HL-60 (cell line): ENCODE measurements around the gene RASGEF1B.

ENCODE experiments used
- DNase-seq, 2 experiments: peaks; one replicate each; pipeline ENCODE4 v3.0.0-alpha.2; 2010 to 2020; ENCODE audit warnings: low read depth in 1 of 2, low spot score in 1 of 2
- H3K27ac ChIP-seq: fragments of 250-450 bp; sonication (Bioruptor Pico); replicated peaks from 2 replicates; pipeline ENCODE4 v1.5.1; 2020; ENCODE audit warnings: mild to moderate bottlenecking, moderate library complexity
- H3K27me3 ChIP-seq: fragments of 250-450 bp; sonication (Bioruptor Pico); 2 replicates; pipeline ENCODE4 v1.5.1; 2021; ENCODE audit warnings: mild to moderate bottlenecking, moderate library complexity; ENCODE audit not compliant: insufficient read depth, poor library complexity, severe bottlenecking
- H3K4me3 ChIP-seq: replicated peaks from 2 replicates; pipeline ENCODE4 v1.5.1; 2011; ENCODE audit warnings: mild to moderate bottlenecking, control low read depth, low read length; ENCODE audit not compliant: insufficient read depth
- GABPA ChIP-seq: IDR thresholded peaks from 2 replicates; pipeline ENCODE4 v1.6.1; 2012; ENCODE audit warnings: low read depth
- POLR2AphosphoS5 ChIP-seq: IDR thresholded peaks from 2 replicates; pipeline ENCODE4 v1.6.1; 2012; ENCODE audit warnings: low read depth
- REST ChIP-seq: IDR thresholded peaks from 2 replicates; pipeline ENCODE4 v1.6.1; 2012; ENCODE audit warnings: low read depth; ENCODE audit not compliant: insufficient replicate concordance
- SPI1 ChIP-seq: IDR thresholded peaks from 2 replicates; pipeline ENCODE4 v1.6.1; 2012; ENCODE audit warnings: low read depth, mild to moderate bottlenecking, borderline replicate concordance
- TF ChIP-seq, protein P1 (sequence below): IDR thresholded peaks from one replicate; pipeline ENCODE4 v1.5.1; 2011; ENCODE audit warnings: low read length, control low read depth, inconsistent platforms; ENCODE audit not compliant: insufficient read depth

RASGEF1B gene

GRCh38 chr4:81460834-81461233 is 10.9 kb downstream of the RASGEF1B start:
- TF ChIP-seq SPI1 (no peak), GABPA (no peak), POLR2AphosphoS5 (no peak), REST (no peak)
- TF ChIP-seq, protein P1, sequence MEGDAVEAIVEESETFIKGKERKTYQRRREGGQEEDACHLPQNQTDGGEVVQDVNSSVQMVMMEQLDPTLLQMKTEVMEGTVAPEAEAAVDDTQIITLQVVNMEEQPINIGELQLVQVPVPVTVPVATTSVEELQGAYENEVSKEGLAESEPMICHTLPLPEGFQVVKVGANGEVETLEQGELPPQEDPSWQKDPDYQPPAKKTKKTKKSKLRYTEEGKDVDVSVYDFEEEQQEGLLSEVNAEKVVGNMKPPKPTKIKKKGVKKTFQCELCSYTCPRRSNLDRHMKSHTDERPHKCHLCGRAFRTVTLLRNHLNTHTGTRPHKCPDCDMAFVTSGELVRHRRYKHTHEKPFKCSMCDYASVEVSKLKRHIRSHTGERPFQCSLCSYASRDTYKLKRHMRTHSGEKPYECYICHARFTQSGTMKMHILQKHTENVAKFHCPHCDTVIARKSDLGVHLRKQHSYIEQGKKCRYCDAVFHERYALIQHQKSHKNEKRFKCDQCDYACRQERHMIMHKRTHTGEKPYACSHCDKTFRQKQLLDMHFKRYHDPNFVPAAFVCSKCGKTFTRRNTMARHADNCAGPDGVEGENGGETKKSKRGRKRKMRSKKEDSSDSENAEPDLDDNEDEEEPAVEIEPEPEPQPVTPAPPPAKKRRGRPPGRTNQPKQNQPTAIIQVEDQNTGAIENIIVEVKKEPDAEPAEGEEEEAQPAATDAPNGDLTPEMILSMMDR, result no peak
- H3K4me3 ChIP-seq, result no peak overlapping the region
- no peak for DNase-seq
- peaks cover 2% of the 10 kb centered on the region for H3K27me3 ChIP-seq
- H3K27ac ChIP-seq, result no peak overlapping the region

GRCh38 chr4:81460191-81460701 is 11.5 kb downstream of the RASGEF1B start:
- no peak for DNase-seq
- Histone ChIP-seq H3K4me3 (no peak overlapping the region), H3K27me3 (peaks cover 2% of the 10 kb centered on the region), H3K27ac (no peak overlapping the region)
- TF ChIP-seq GABPA (no peak), POLR2AphosphoS5 (no peak), REST (no peak), SPI1 (no peak)
- TF ChIP-seq, protein P1, result no peak

DNA sequence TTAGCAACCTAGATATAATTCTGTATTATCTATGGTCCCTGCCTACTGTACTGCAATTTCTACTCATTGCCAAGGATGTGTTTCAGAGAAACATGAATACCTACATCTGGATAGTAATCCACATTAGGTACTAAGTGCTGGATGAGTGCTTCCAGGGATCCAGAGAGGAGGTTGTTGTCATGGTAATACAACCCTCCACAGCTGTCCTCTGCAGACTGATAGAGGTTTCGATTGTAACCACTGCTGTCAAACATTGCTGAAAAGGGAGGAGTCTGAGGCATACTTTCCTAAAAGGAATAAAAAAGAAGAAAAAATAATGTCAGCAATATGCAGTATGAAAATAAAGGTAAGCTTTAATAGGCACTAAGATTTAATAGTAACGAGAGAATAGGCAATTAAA is 12.5 kb downstream of the RASGEF1B start:
- TF ChIP-seq GABPA (no peak), POLR2AphosphoS5 (no peak), REST (no peak), SPI1 (no peak)
- TF ChIP-seq, protein P1, result no peak
- no peak overlapping the region for H3K4me3 ChIP-seq
- peaks cover 2% of the 10 kb centered on the region for H3K27me3 ChIP-seq
- no peak for DNase-seq
- H3K27ac ChIP-seq, result no peak overlapping the region
